SHP77 (cell line): Measurements from ENCODE around the gene ADGRB3.
"Not testable (repeated sequence)": the region's sequence is repeated elsewhere in the genome, so short reads cannot be mapped to it uniquely, and the experiment has no call there.

Source experiments
- DNase-seq, 2 experiments: peaks; one replicate each; lab custom pipeline; 2025; lab: John Stamatoyannopoulos, UW

The ADGRB3 gene

DNA sequence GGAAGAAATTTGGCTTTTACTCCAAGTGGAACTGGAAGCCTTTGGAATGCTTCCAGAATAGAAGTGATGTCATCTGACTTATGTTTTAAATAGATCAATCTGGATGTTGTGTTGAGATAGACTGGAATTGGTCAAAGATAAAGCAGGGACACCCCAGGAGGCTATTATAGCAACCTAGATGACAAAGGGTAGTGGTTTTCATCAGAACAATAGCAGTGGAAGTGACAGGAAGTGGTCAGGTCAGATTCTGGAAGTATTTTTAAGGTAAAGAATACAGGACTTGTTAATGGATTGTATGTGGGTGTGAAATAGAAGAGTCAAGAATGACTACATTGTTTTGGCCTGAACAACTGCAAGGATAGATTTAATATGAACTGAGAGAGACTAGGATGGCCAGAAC lies 191.4 kb downstream of the ADGRB3 start:
- DNase-seq, result no peak

DNA sequence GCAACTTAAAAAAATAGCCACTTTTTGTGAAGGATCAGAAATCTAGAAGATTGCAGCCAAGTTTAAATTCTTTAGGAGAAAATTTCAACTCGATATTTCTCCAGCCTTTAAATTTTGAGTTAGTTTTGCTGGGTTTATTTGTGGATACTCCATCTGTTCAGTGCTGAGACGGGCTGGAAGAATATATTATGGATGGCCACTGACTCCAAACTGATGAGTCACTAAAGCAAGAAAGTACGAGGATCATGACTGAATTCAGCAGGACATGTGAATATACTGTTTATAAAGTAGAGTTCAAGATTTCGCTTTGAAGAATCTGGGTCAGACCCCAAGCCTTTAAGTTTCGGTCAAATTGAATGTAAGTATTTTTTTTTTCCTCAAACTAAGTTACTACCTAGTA lies 199.5 kb downstream of the ADGRB3 start:
- no peak for DNase-seq

GRCh38 chr6:68838571-68838970 lies 203.5 kb downstream of the ADGRB3 start:
- no peak for DNase-seq

GRCh38 chr6:68852791-68853190 lies 217.7 kb downstream of the ADGRB3 start:
- DNase-seq, result no peak

GRCh38 chr6:68859233-68859632 lies 224.2 kb downstream of the ADGRB3 start:
- DNase-seq, result no peak

GRCh38 chr6:68868646-68869045 lies 233.6 kb downstream of the ADGRB3 start:
- no peak for DNase-seq

DNA sequence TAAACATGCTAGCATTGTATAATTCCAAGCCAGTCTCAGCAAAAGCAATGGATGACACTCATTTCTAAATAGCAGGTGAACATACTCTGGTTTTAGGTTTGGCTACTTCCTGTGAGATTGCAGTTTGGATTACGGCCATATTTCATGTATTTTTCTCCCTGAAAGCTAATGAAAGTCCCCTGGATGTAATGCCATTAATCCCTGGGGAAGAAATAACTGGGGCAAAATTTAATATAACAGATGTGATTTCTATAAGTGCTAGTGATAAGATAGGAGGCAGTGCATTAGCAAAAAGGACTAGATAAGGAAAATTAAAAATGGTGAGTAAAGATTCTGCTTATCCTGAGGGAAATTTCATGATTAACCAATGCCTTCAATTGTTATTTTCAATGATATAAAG lies 238.2 kb downstream of the ADGRB3 start:
- no peak for DNase-seq

- DNase-seq, result no peak
These were observed 239.7 kb downstream of the ADGRB3 start for GRCh38 chr6:68874747-68875146.

- DNase-seq, result no peak
These were observed 240.3 kb downstream of the ADGRB3 start for GRCh38 chr6:68875403-68875802.

DNA sequence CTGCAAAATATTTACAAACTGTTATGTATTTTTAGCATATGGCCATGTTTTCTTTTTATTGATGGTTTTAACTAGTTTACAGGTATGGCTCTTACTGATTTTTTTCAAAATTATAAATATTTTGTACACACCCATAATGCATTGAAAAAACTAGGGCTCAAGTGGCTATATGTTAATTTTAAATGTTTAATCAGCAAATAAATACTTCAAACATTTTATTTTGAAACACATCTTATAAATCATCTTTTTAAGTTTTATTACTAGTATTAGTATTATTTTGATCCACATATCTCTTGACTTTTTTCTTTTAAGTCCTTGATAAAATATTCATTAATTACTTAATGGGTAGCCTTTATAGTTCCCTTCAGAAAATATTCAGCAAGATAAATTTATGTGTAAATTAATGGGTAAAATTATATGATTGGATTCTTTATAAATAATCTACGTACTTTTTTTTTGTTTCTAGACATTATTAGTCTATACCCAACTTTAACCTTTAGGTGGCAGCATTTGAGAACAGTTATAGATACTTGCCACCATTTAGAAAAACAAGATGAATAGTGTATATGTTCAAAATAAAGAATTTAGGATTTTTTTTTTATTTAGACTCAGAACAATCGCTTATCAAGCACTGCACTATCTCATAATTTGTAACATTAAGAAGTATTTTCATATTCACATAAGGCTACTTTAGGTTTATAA lies 241.9 kb downstream of the ADGRB3 start:
- peak in 1 of 2 experiments; percentile 19 for DNase-seq

- DNase-seq, result no peak
These were observed 245.2 kb downstream of the ADGRB3 start for GRCh38 chr6:68880050-68880813.

- not testable (repeated sequence) for DNase-seq
These were observed 248.2 kb downstream of the ADGRB3 start for GRCh38 chr6:68883325-68883724.

- DNase-seq, result no peak
These were observed 256.3 kb downstream of the ADGRB3 start for GRCh38 chr6:68891419-68891818.

GRCh38 chr6:68892452-68892851 lies 257.4 kb downstream of the ADGRB3 start:
- no peak for DNase-seq

DNA sequence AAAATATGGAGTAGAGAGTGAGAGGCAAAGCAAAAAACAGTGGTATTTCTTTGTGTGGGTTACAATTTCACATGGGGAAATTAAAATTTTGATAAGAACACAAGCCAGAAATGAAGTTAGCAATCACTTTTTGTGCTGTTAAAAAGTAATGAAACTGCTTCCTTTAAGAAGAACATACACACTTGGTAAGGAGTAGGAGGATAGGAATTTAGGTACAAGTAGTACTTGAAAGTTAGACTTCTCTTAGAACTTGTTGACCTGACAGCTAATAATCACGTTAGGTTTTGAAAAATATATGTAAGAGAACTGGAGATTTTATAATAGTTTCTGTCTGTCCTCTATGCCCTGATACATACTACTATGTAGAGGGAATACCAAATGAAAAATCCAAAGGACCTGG lies 260.8 kb downstream of the ADGRB3 start:
- no peak for DNase-seq

DNA sequence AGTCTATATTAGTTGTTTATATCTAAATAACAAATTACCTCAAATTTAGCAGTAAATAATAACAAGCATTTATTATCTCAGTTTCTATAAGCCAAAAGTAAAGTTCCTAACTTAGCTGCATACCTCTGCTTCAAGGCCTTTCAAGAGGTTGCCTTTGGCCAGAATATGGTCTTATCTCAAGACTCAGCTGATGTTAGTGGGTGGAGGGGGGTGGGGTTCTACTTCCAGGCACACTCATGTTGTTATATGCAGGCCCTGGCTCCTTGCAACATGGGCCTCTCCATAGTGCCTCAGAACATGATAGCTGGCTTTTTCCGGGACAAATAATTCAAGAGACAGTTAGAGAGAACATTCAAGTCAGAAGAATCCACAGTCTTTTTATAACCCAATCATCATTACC lies 266.0 kb downstream of the ADGRB3 start:
- DNase-seq, result no peak

DNA sequence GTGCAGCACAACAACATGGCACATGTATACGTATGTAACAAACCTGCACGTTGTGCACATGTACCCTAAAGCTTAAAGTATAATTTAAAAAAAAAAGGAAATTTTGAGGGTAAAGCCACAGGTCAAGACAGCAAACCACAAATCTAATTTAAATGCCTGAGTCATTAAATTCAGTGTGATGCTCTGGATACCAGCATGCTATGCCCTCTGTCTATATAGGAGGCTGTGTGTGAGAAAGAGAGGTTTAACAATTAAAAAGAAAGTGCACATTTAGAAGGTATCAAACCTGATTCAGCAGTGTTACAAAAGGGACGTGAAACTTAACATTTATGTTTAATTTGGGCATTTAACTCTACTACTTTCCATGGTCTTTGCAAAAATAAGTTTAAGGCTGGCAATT lies 276.3 kb downstream of the ADGRB3 start:
- no peak for DNase-seq

- DNase-seq, result no peak
These were observed 276.7 kb downstream of the ADGRB3 start for GRCh38 chr6:68911811-68912210.

DNA sequence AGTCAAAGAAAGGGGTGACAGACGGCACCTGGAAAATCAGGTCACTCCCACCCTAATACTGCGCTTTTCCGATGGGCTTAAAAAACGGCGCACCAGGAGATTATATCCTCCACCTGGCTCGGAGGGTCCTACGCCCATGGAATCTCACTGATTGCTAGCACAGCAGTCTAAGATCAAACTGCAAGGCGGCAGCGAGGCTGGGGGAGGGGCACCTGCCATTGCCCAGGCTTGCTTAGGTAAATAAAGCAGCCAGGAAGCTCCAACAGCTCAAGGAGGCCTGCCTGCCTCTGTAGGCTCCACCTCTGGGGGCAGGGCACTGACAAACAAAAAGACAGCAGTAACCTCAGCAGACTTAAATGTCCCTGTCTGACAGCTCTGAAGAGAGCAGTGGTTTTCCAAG lies 277.7 kb downstream of the ADGRB3 start:
- peak in 1 of 2 experiments; percentile 17 for DNase-seq

- DNase-seq, result no peak
These were observed 280.5 kb downstream of the ADGRB3 start for GRCh38 chr6:68915586-68915985.

- DNase-seq, result no peak
These were observed 284.5 kb downstream of the ADGRB3 start for GRCh38 chr6:68919537-68919936.

- no peak for DNase-seq
These were observed 306.3 kb downstream of the ADGRB3 start for GRCh38 chr6:68941345-68941744.

GRCh38 chr6:68947721-68948120 lies 312.6 kb downstream of the ADGRB3 start:
- DNase-seq, result no peak

DNA sequence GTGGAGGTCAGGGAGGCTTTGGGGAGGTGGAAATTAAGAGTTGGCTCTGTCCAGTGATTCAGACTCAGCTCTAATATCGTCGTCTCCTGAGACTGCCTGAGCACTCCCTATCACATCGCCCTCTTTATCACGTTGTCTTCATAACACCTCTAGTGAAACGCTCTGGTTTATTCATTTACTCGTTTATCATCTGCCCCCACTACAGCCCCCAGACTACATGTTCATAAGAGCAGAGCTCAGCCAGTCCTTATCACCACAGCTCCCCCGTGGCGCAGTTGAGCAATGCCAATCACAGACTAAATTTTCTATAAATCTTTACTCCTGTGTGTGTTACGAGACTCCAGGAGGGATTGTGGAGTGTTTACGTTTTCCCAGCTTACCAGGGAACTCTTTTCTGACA lies 316.2 kb downstream of the ADGRB3 start:
- DNase-seq, result no peak
